ENCODE data around the gene SLC39A1. TPM values are rescaled to one million over a fixed set of nuclear protein-coding genes. Genes with fewer than 3 reads are reported as not detected.
A peak's percentile ranks its signal among the peaks of the same experiment; 100 is the strongest.
"Not testable (repeated sequence)": the region's sequence is repeated elsewhere in the genome, so short reads cannot be mapped to it uniquely, and the experiment has no call there.

The SLC39A1 gene
- total RNA-seq, 1 donor from 2014 or later = 46.9 TPM

DNA sequence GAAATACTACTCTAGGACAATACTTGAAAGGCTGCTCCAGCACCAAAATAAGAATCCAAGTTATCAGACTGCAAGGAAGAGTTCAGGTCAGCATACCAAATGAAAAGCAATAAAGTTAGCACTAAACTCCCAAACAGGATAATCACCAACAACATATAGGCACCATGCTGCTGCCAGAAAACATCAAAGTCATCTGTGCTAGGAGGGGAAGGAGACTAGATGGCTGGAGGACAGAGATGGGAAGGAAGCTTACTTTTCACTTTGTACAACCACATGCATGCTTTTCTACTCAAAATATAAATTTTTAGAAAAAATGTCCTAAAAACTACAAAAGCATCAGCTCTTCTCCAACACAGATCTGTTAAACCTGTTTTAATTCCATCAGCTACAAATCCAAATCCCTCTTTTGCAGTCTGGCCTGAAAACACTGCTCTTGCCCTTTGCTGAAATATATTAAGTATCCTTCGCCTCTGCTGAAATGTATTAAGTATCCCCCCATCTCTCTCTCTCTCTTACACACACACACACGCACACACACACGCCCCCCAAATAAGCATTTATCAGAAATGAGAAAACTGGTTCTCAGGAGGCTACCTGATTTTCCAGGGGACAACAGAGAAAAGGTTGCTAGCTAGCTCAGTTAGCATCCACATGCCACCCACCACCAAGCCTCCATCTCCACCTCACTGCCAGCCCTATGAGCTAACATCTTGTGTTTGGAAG, 42.1 kb downstream of the SLC39A1 start:
- DNase-seq (no peak), ATAC-seq (ENCODE audit: poor library complexity) (no peak)
- intact Hi-C loops (cut with DNase I) = no loop called here

DNA sequence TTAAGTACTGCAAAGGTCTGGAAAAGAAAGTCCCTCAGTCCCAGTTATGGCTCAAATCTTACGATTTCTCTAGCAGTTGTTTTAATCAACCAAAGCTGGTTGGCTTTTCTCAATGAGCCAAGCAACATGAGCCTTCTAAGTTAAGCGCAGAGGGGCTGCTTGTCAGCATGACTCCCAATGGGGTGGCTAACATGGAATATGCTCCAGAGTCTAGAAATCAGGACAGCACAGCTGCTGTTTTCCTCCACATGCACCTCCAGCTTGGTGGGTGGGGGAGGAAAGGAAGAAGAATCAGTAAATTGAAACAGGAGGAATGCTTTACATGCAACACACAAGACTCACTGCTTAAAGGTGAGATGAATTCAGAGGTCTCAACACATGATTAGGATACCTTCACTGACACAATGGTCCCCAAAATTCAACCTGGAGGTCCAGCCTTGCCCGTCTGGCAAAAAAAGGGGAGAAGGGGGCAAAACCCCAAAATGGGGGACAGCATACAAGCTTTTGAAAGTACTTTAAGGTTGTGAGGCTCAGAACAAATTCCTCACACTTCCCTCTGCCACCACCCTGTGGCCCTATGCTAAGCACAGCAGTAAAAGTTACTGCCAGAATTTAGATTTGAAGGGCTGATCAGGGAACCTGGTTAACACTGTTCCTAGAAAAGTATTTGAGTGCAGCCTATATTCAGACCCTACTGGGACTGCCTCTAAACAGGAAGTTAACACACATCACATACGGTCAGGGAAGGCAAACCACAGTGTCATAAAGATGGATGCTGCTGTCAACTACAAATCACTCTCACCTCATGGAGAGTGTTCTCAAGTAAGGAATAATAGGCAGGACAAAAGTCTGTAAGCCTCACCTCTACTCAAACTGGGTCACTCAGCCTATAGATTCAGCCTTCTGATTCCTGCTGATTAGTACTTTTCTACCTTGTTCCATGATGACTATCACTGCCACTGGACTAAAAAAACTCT, 43.2 kb downstream of the SLC39A1 start:
- intact Hi-C loops (cut with DNase I) = no loop called here
- DNase-seq (peak; percentile 13), ATAC-seq (ENCODE audit: poor library complexity) (no peak)

DNA sequence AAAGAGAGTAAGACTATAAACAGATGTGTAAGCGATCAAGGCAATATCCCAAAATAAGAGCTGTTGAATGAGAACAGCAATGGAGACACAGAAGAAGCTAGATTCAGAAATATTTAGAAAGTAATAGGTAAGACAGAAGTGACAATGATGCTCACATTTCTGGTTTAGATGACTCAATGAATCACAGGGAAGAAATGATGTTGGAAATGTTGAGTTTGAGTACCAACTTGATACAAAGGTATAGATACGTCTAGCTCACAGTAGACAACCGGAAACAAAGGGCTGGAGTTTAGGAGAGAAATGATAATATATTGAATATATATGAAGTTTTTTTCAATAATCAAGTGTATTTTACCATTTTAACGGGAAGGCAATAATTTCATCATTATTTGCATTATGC, 47.0 kb downstream of the SLC39A1 start:
- intact Hi-C loops (cut with DNase I) = no loop called here
- ATAC-seq (ENCODE audit: poor library complexity) (no peak), DNase-seq (no peak)

DNA sequence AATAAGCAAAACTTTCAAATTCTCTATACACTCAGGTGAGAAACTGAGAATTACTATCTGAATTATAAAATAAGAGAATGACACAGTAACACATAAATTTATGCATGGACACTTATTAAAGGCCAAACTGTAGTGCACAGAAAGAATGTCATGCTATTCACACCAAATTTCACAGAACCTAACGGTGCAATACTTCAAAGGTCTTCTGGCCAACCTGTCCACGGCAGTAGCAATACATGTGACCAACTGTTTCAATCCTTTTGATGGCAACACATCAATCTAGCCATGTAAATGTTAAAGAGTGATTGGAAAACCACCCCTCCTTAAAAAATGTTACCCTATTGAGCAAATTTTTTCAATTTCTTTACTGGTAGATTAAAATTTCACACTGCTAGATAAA, 51.0 kb downstream of the SLC39A1 start:
- DNase-seq (no peak), ATAC-seq (ENCODE audit: poor library complexity) (no peak)
- intact Hi-C loops (cut with DNase I) = no loop called here

DNA sequence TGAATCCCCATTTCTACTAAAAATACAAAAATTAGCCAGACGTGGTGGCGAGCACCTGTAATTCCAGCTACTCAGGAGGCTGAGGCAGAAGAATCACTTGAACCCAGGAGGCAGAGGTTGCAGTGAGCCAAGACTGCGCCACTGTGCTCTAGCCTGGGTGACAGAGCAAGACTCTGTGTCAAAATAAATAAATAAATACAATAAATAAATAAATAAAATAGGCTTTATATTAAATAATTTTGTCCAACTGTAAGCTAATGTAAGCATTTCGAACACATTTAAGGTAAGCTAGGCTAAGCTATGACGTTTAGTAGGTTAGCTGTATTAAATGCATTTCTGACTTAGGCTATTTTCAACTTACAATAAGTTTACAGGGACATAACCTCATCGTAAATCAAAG, 52.8 kb downstream of the SLC39A1 start:
- intact Hi-C loops (cut with DNase I); ATAC-seq (ENCODE audit: poor library complexity); DNase-seq: not testable (repeated sequence)

Small RNA genes within 50 kb of the gene (microRNA-seq; reads per million reads assigned to microRNA genes)
- not detected for gene MIR6737

Other genes starting within 250 kb of the SLC39A1 start
- 31.8 TPM for gene INTS3, start 235.5 kb downstream of the SLC39A1 start, total RNA-seq
- 12.0 TPM for gene SLC27A3, start 188.1 kb downstream of the SLC39A1 start, total RNA-seq
- 30.1 TPM for gene GATAD2B, start 40.6 kb downstream of the SLC39A1 start, total RNA-seq
- 45.5 TPM for gene DENND4B, start 16.8 kb downstream of the SLC39A1 start, total RNA-seq
- 20.8 TPM for gene CRTC2, start 4.9 kb downstream of the SLC39A1 start, total RNA-seq
- 4.1 TPM for gene CREB3L4, start 4.4 kb upstream of the SLC39A1 start, total RNA-seq
- gene JTB, start 14.1 kb upstream of the SLC39A1 start, total RNA-seq = 69.6 TPM
- 59.9 TPM for gene RAB13, start 22.8 kb upstream of the SLC39A1 start, total RNA-seq
- 788 TPM for gene RPS27, start 27.2 kb upstream of the SLC39A1 start, total RNA-seq
- 0.43 TPM for gene NUP210L, start 191.5 kb upstream of the SLC39A1 start, total RNA-seq
- 80.9 TPM for gene TPM3, start 228.6 kb upstream of the SLC39A1 start, total RNA-seq
- gene CFAP141, start 242.8 kb upstream of the SLC39A1 start, total RNA-seq = not detected